Measurements from ENCODE around the gene ADCY3.

Gene ADCY3

DNA sequence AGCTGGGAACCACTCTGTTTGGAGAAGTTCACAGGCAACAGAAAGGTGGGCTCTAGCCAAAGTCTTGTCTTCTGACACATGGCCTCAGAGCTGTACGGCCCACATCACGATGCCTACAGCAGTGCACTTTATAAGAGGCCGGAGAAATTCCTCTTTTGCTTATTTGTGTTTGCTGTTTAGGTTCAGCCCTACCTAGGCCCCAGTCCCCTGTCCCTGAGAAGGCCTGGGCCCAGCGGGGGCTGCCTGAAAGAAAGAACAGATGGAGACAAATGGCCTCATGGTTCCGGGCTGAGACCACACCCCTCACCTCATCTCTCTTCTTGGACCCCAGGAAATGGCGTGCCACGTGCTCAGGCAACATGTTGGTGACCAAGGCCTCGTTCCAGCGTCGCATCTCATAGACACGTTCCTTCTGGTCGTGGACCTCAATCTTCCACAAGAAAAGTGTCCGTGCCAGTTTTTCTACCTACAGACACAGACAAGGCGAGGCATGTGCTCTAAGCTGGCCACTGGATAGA, 95.9 kb downstream of the ADCY3 start:
- H3K4me3 ChIP-seq (ENCODE audit: low read length) = no peak overlapping the region
- DNase-seq (ENCODE audit: low read depth) = no peak
- TF ChIP-seq, protein P1, sequence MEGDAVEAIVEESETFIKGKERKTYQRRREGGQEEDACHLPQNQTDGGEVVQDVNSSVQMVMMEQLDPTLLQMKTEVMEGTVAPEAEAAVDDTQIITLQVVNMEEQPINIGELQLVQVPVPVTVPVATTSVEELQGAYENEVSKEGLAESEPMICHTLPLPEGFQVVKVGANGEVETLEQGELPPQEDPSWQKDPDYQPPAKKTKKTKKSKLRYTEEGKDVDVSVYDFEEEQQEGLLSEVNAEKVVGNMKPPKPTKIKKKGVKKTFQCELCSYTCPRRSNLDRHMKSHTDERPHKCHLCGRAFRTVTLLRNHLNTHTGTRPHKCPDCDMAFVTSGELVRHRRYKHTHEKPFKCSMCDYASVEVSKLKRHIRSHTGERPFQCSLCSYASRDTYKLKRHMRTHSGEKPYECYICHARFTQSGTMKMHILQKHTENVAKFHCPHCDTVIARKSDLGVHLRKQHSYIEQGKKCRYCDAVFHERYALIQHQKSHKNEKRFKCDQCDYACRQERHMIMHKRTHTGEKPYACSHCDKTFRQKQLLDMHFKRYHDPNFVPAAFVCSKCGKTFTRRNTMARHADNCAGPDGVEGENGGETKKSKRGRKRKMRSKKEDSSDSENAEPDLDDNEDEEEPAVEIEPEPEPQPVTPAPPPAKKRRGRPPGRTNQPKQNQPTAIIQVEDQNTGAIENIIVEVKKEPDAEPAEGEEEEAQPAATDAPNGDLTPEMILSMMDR (conservative IDR thresholded peaks at IDR 0.05; ENCODE audit: low read length) = no peak

DNA sequence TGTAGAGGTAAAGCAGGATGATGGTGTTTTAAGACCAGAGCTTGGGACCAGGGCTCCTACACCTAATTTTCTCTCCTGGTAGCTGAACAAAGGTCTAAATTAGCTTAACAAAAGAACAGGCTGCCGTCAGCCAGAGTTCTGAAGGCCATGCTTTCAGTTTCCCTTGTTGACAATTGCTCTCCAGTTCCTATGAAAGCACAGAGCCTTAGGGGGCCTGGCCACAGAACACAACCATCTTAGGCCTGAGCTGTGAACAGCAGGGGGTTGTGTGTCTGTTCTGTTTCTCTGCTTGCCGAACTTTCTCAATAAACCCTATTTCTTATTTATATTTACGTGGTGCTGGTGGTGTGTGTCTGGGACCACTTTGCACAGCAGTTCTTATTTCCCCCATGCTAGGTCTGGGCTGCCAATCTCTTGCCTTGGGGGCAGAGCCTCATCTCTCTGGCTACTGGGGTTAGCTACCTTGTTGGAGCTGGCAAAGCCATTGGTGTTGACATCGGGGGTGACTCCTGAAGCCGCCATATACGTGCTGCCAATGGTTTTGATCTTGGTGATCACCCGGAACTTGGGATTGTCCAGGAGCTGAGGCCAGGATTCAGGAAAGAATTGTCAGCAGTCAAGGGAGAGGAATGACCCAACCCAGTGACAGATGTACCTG, 97.9 kb downstream of the ADCY3 start:
- H3K4me3 ChIP-seq (ENCODE audit: low read length) = no peak overlapping the region
- TF ChIP-seq, protein P1 (conservative IDR thresholded peaks at IDR 0.05; ENCODE audit: low read length) = no peak
- DNase-seq (ENCODE audit: low read depth) = no peak

- no peak overlapping the region for H3K4me3 ChIP-seq (ENCODE audit: low read length)
- TF ChIP-seq, protein P1 (conservative IDR thresholded peaks at IDR 0.05; ENCODE audit: low read length) = no peak
- DNase-seq (ENCODE audit: low read depth) = no peak
These were observed 98.6 kb downstream of the ADCY3 start for GRCh38 chr2:24821433-24821891.

DNA sequence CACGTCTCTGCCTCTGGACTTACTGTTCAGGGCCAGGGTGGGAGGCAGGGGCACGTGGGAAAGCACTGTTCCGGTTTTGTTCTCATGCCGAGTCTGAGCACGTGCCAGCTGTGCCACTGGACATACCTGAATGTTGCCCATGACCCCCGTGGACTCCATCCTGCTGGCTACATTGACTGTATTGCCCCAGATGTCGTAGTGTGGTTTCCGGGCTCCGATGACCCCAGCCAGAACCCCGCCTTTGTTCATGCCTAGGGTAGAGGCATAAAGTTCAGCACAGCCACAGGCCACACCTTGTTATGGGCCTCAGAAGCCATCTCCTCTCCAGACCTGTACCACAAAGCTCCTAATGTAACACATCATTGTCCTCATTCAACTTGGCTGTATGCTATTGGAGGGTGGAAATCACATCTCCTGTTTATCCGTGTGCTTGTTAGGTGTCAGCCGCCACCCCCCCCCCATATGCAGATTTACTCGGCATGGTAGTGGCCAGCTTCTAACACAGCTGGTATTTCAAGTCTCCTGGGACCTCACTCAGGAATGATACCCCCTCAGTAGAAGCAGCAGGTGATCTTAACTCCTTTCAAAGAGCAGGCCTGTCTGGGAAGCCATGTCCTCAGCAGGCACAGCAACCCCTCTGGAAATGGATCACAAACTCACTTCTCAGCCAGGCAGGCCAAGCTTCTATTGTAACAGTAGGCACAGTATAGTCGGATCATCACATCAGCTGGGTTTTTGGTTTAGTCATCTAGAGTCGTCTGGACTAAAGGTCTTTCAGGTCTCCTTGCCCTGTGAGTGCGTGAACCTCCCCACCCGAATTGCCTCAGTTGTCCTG, 99.2 kb downstream of the ADCY3 start:
- TF ChIP-seq, protein P1 (conservative IDR thresholded peaks at IDR 0.05; ENCODE audit: low read length) = no peak
- no peak overlapping the region for H3K4me3 ChIP-seq (ENCODE audit: low read length)
- no peak for DNase-seq (ENCODE audit: low read depth)

- H3K4me3 ChIP-seq (ENCODE audit: low read length) = no peak overlapping the region
- TF ChIP-seq, protein P1 (conservative IDR thresholded peaks at IDR 0.05; ENCODE audit: low read length) = no peak
- DNase-seq (ENCODE audit: low read depth) = no peak
These were observed 99.9 kb downstream of the ADCY3 start for GRCh38 chr2:24820175-24820513.

DNA sequence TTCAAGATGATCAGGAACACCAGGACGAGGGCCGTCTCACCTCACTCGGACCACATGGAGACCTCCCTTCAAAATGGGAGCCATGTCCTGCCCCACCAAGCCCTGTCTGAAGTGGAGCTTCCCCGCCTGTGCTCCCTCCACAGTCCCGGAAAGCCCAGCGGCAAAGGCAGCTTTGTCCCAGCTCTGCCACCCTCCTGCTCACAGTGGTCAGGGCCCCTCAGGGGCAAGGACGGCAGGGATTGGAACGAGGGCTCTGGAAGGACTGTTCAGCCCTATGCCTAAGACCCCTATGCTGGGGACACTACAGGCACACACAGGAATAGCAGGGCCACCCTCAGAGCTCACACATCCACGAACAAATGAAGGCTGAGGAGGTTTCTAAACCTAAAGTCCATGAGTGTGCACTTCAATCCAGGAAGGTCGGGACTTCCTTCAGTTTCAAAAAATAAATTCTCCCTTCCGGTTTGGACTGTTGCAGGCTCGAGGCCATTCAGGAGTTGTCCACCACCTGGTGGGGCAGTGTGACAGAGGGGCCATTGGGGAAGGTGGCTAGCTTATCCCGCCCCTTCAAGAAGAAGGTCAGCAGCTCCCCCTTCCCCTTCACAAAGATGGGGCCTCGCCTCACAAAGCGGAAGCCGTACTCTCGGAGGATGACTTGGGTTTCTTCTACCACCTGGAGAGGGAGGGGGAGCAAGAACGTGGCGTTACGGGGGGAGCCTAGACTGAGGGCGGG, 100.4 kb downstream of the ADCY3 start:
- H3K4me3 ChIP-seq (ENCODE audit: low read length) = no peak overlapping the region
- TF ChIP-seq, protein P1 (conservative IDR thresholded peaks at IDR 0.05; ENCODE audit: low read length) = no peak
- no peak for DNase-seq (ENCODE audit: low read depth)
